Neural progenitor cell (in vitro differentiated cells): ENCODE data around the gene SIL1. TPM values are rescaled to one million over a fixed set of nuclear protein-coding genes. Genes with fewer than 3 reads are reported as not detected.

Experiments used
- DNase-seq: peaks from one replicate; pipeline ENCODE4 v3.0.0-alpha.2; 2016; ENCODE audit warnings: low spot score
- H2AFZ ChIP-seq: fragments of 200-600 bp; sonication (generic); replicated peaks from 2 replicates; pipeline ENCODE4 v1.6.1; 2016; ENCODE audit warnings: antibody characterized with exemption
- H3F3A ChIP-seq: fragments of 200-600 bp; sonication (generic); 2 replicates; pipeline ENCODE4 v1.6.1; 2016; ENCODE audit warnings: antibody characterized with exemption, low read depth
- H3K27ac ChIP-seq: fragments of 200-600 bp; sonication (generic); 2 replicates; pipeline ENCODE4 v1.5.1; 2016; ENCODE audit warnings: mild to moderate bottlenecking
- H3K27me3 ChIP-seq: fragments of 200-600 bp; sonication (generic); 2 replicates; pipeline ENCODE4 v1.6.1; 2016; ENCODE audit warnings: mild to moderate bottlenecking, moderate library complexity
- H3K36me3 ChIP-seq: fragments of 200-600 bp; sonication (generic); 2 replicates; pipeline ENCODE4 v1.5.1; 2016
- H3K4me1 ChIP-seq: fragments of 200-600 bp; sonication (generic); 2 replicates; pipeline ENCODE4 v1.6.1; 2016; ENCODE audit warnings: mixed run types
- H3K4me2 ChIP-seq: fragments of 200-600 bp; sonication (generic); 2 replicates; pipeline ENCODE4 v1.6.1; 2016
- H3K4me3 ChIP-seq: fragments of 200-600 bp; sonication (generic); 2 replicates; pipeline ENCODE4 v1.5.1; 2016
- H3K79me2 ChIP-seq: fragments of 200-600 bp; sonication (generic); 2 replicates; pipeline ENCODE4 v1.6.1; 2016; ENCODE audit warnings: low read depth
- H3K9ac ChIP-seq: fragments of 200-600 bp; sonication (generic); 2 replicates; pipeline ENCODE4 v1.6.1; 2016
- H3K9me3 ChIP-seq: fragments of 200-600 bp; sonication (generic); 2 replicates; pipeline ENCODE4 v1.5.1; 2016; ENCODE audit warnings: low read depth
- H4K20me1 ChIP-seq: fragments of 200-600 bp; sonication (generic); 2 replicates; pipeline ENCODE4 v1.6.1; 2016; ENCODE audit warnings: low read depth
- H3K27ac Mint-ChIP-seq: 3 replicates; pipeline ENCODE4 v1.8.0; 2021; ENCODE audit warnings: mixed read lengths
- H3K27me3 Mint-ChIP-seq: 2 replicates; pipeline ENCODE4 v1.8.0; 2022; ENCODE audit warnings: low read depth, mild to moderate bottlenecking, inconsistent platforms, moderate library complexity, mixed read lengths; ENCODE audit not compliant: insufficient read depth
- H3K36me3 Mint-ChIP-seq: 3 replicates; pipeline ENCODE4 v1.8.0; 2021; ENCODE audit warnings: mixed read lengths
- H3K4me1 Mint-ChIP-seq: 3 replicates; pipeline ENCODE4 v1.8.0; 2021; ENCODE audit warnings: mixed read lengths
- H3K4me3 Mint-ChIP-seq: 3 replicates; pipeline ENCODE4 v1.8.0; 2021; ENCODE audit warnings: mild to moderate bottlenecking, moderate library complexity, mixed read lengths
- H3K9me3 Mint-ChIP-seq: 3 replicates; pipeline ENCODE4 v1.8.0; 2020; ENCODE audit warnings: mixed read lengths
- CTCF ChIP-seq: fragments of 200-600 bp; sonication (generic); IDR thresholded peaks from 2 replicates; pipeline ENCODE4 v1.5.1; 2017; ENCODE audit warnings: antibody characterized with exemption, mild to moderate bottlenecking
- EZH2 ChIP-seq: fragments of 200-600 bp; sonication (generic); IDR thresholded peaks from 2 replicates; pipeline ENCODE4 v1.6.1; 2017; ENCODE audit warnings: antibody characterized with exemption, mild to moderate bottlenecking, moderate library complexity
- EZH2phosphoT487 ChIP-seq: fragments of 200-600 bp; sonication (generic); IDR thresholded peaks from 2 replicates; pipeline ENCODE4 v1.6.1; 2017; ENCODE audit warnings: antibody characterized with exemption
- total RNA-seq: library from RNA; depleted of rRNA; stranded (reverse); fragments of >200 nt; gene quantifications from 2 replicates; pipeline ENCODE4 v1.2.3, GENCODE V29; 2015; ENCODE audit warnings: low replicate concordance

The SIL1 gene
- total RNA-seq, 1 donor from 2014 or later = 5.5 TPM

- Histone ChIP-seq H3K4me1 (peaks cover 56% of the 10 kb centered on the region), H3K36me3 (no peaks in the 10 kb centered on the region), H2AFZ (no peak overlapping the region), H3K27me3 (no peaks in the 10 kb centered on the region), H3K79me2 (no peaks in the 10 kb centered on the region), H3K9ac (no peak overlapping the region), H4K20me1 (peaks cover 10% of the 10 kb centered on the region), H3K9me3 (no peaks in the 10 kb centered on the region), H3K4me3 (no peak overlapping the region), H3K27ac (no peak overlapping the region), H3F3A (peaks cover 14% of the 10 kb centered on the region), H3K4me2 (no peak overlapping the region)
- Mint-ChIP-seq H3K27ac (peak overlapping the region; percentile 90), H3K4me3 (no peak overlapping the region), H3K4me1 (peaks cover 72% of the 10 kb centered on the region), H3K36me3 (no peaks in the 10 kb centered on the region), H3K9me3 (no peaks in the 10 kb centered on the region), H3K27me3 (peaks cover 6% of the 10 kb centered on the region)
- no peak for TF ChIP-seq CTCF
- TF ChIP-seq EZH2phosphoT487 = no peak
- TF ChIP-seq EZH2 = no peak
- no peak for DNase-seq
These were observed 228.7 kb downstream of the SIL1 start for GRCh38 chr5:138969323-138970002.

DNA sequence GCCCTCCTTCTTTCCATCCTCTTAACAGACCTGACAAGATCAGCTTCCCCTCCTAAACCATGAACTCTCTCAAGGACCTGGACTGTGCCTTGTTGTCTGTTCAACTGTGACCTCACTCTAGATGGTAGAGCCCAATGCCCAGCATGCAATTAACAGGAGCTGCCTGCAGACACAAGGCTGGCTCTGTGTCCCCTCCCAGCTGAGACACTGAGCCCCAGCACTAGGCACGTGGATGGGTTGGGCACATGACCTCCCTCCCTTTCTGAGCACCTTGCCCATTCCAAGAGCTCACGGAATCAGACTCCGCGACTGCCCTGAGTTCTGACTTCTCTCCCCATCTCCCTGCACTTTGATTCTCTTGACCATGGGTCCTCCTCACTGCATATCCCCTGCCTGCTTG is 229.6 kb downstream of the SIL1 start:
- H3K4me2 ChIP-seq = no peak overlapping the region
- H3K4me1 ChIP-seq = peaks cover 58% of the 10 kb centered on the region
- TF ChIP-seq CTCF = no peak
- TF ChIP-seq EZH2 = no peak
- TF ChIP-seq EZH2phosphoT487 = no peak
- H4K20me1 ChIP-seq = peaks cover 18% of the 10 kb centered on the region
- no peak for DNase-seq
- no peaks in the 10 kb centered on the region for H3K27me3 ChIP-seq
- no peak overlapping the region for H3K9ac ChIP-seq
- no peaks in the 10 kb centered on the region for H3K9me3 Mint-ChIP-seq
- peaks cover 23% of the 10 kb centered on the region for H3F3A ChIP-seq
- no peaks in the 10 kb centered on the region for H3K36me3 ChIP-seq
- H3K4me3 ChIP-seq = no peak overlapping the region
- H2AFZ ChIP-seq = no peak overlapping the region
- peak overlapping the region; percentile 25 for H3K27ac Mint-ChIP-seq
- H3K36me3 Mint-ChIP-seq = no peaks in the 10 kb centered on the region
- no peak overlapping the region for H3K4me3 Mint-ChIP-seq
- H3K4me1 Mint-ChIP-seq = peaks cover 72% of the 10 kb centered on the region
- no peaks in the 10 kb centered on the region for H3K79me2 ChIP-seq
- H3K9me3 ChIP-seq = no peaks in the 10 kb centered on the region
- no peak overlapping the region for H3K27ac ChIP-seq
- peaks cover 7% of the 10 kb centered on the region for H3K27me3 Mint-ChIP-seq

- TF ChIP-seq CTCF = no peak
- no peak for TF ChIP-seq EZH2
- no peak for TF ChIP-seq EZH2phosphoT487
- H4K20me1 ChIP-seq = peaks cover 25% of the 10 kb centered on the region
- peaks cover 65% of the 10 kb centered on the region for H3K4me1 ChIP-seq
- H3K4me3 Mint-ChIP-seq = no peak overlapping the region
- no peak overlapping the region for H3K4me2 ChIP-seq
- no peak overlapping the region for H3K9ac ChIP-seq
- DNase-seq = no peak
- no peaks in the 10 kb centered on the region for H3K9me3 ChIP-seq
- peaks cover 7% of the 10 kb centered on the region for H3K27me3 Mint-ChIP-seq
- H3K4me3 ChIP-seq = no peak overlapping the region
- no peaks in the 10 kb centered on the region for H3K36me3 ChIP-seq
- H3F3A ChIP-seq = peaks cover 30% of the 10 kb centered on the region
- H3K27me3 ChIP-seq = no peaks in the 10 kb centered on the region
- no peaks in the 10 kb centered on the region for H3K79me2 ChIP-seq
- peak overlapping the region; percentile 25 for H3K27ac Mint-ChIP-seq
- no peak overlapping the region for H2AFZ ChIP-seq
- H3K27ac ChIP-seq = no peak overlapping the region
- peaks cover 78% of the 10 kb centered on the region for H3K4me1 Mint-ChIP-seq
- H3K36me3 Mint-ChIP-seq = no peaks in the 10 kb centered on the region
- H3K9me3 Mint-ChIP-seq = no peaks in the 10 kb centered on the region
These were observed 230.2 kb downstream of the SIL1 start for GRCh38 chr5:138967791-138968448.
